Fibroblast of the aortic adventitia (primary cell): Measurements from ENCODE around the gene OR2T5. TPM values are rescaled to one million over a fixed set of nuclear protein-coding genes. Genes with fewer than 3 reads are reported as not detected.
"Not testable (repeated sequence)": the region's sequence is repeated elsewhere in the genome, so short reads cannot be mapped to it uniquely, and the experiment has no call there.

Source experiments
- DNase-seq: peaks from one replicate; pipeline ENCODE4 v3.0.0-alpha.2; 2010; ENCODE audit warnings: low read depth
- H3K4me3 ChIP-seq: 2 replicates; pipeline ENCODE4 v1.5.1; 2011; ENCODE audit warnings: low read depth, mild to moderate bottlenecking, control low read depth, low read length, moderate library complexity
- total RNA-seq: library from RNA; depleted of rRNA; stranded (reverse); fragments of >200 nt; gene quantifications from 2 replicates; pipeline ENCODE4 v1.2.3, GENCODE V29; 2012; ENCODE audit warnings: low replicate concordance

Gene OR2T5
- total RNA-seq: not detected in 2 replicates

- H3K4me3 ChIP-seq, DNase-seq: not testable (repeated sequence)
Observed at GRCh38 chr1:248488289-248488688, at the start of gene OR2T5. Gene OR2T5 (plus strand): TSS chr1:248488589. CDS start chr1:248488589, 0 bp downstream.

- not testable (repeated sequence) for DNase-seq, H3K4me3 ChIP-seq
Observed at GRCh38 chr1:248438668-248439067, 49.7 kb upstream of the OR2T5 start.

- H3K4me3 ChIP-seq, DNase-seq: not testable (repeated sequence)
Observed at GRCh38 chr1:248439283-248439682, 49.1 kb upstream of the OR2T5 start.

GRCh38 chr1:248442500-248443277 lies 45.7 kb upstream of the OR2T5 start:
- not testable (repeated sequence) for DNase-seq

GRCh38 chr1:248444603-248445002 lies 43.8 kb upstream of the OR2T5 start:
- not testable (repeated sequence) for H3K4me3 ChIP-seq, DNase-seq

More at GRCh38 chr1:248442500-248443277, 45.7 kb upstream of the OR2T5 start:
- H3K4me3 ChIP-seq: not testable (repeated sequence)

- not testable (repeated sequence) for H3K4me3 ChIP-seq, DNase-seq
Observed at GRCh38 chr1:248445399-248445798, 43.0 kb upstream of the OR2T5 start, which contains the start of gene OR2T2. Gene OR2T2 (plus strand): TSS chr1:248445637. CDS start chr1:248452798, 7,161 bp downstream.

GRCh38 chr1:248448409-248449074 lies 39.8 kb upstream of the OR2T5 start:
- DNase-seq, H3K4me3 ChIP-seq: not testable (repeated sequence)

- H3K4me3 ChIP-seq, DNase-seq: not testable (repeated sequence)
Observed at GRCh38 chr1:248449821-248450465, 38.4 kb upstream of the OR2T5 start.

- DNase-seq, H3K4me3 ChIP-seq: not testable (repeated sequence)
Observed at GRCh38 chr1:248450466-248451145, 37.8 kb upstream of the OR2T5 start.

- not testable (repeated sequence) for H3K4me3 ChIP-seq
Observed at GRCh38 chr1:248453619-248454018, 34.8 kb upstream of the OR2T5 start.

GRCh38 chr1:248455045-248455444 lies 33.3 kb upstream of the OR2T5 start:
- DNase-seq: not testable (repeated sequence)

More at GRCh38 chr1:248453619-248454018, 34.8 kb upstream of the OR2T5 start:
- not testable (repeated sequence) for DNase-seq

GRCh38 chr1:248456635-248457034 lies 31.8 kb upstream of the OR2T5 start:
- not testable (repeated sequence) for DNase-seq, H3K4me3 ChIP-seq

More at GRCh38 chr1:248455045-248455444, 33.3 kb upstream of the OR2T5 start:
- not testable (repeated sequence) for H3K4me3 ChIP-seq

GRCh38 chr1:248459117-248459516 lies 29.3 kb upstream of the OR2T5 start:
- not testable (repeated sequence) for DNase-seq, H3K4me3 ChIP-seq
